ENCODE measurements around the gene NRGN. TPM values are rescaled to one million over a fixed set of nuclear protein-coding genes. Genes with fewer than 3 reads are reported as not detected.

The NRGN gene
- polyA plus RNA-seq, 5 donors, result 15.8 to 30.2 (median 21.5) TPM

GRCh38 chr11:124784051-124784450 is 44.3 kb downstream of the NRGN start:
- DNase-seq, result no peak

DNA sequence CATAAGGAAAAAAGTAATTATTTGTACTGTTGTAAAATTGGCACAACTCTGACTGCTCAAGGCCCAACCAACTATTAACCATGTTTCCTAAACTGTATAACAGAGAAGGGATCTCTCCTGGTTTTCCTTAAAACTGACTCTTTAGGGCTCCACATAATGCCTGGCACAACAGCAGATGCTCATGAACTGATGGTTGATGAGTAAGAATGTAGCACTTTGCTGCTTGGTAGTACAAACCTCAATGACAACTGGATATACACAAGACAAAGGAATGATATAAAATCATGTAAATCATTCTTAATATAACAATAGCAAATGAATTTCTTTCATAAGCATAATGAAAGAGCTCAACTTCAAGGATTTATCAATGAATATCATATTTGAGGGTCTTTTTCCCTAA is 48.8 kb downstream of the NRGN start:
- DNase-seq, result no peak

DNA sequence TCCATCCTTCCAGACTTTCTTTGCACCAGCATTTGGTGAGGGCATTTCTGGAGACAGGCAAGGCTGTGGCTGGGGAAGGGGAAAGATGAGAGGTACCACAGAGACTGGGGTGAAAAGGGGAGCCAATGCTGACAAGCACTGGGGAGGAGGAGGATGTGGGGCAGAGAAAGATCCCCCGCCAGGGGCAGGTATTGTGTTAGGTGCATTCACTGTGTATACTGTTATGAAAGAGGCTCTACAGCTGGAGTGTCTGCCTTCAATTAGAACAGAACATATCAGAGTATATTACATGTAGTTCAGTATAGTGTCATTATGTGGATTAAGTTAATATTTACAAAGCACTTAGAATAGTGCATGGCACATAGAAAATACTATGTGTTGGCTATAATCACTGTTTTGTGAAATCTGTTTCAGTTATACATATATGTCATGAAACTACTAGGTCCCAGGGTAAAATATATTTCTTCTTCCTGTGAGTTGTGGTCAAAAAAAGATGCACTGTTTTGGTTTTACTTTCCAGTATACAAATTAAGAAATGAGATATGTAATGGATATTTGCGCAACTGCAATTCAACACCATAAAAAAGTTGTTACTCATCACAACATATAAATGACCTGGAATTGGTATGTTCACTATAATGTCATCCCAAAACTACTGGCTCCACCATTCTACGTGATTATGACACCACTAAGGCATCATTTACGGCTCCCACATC is 52.0 kb downstream of the NRGN start:
- no peak for DNase-seq

GRCh38 chr11:124793466-124794278 is 53.9 kb downstream of the NRGN start:
- peak in 1 of 2 donors; percentile 14 for DNase-seq

- no peak for DNase-seq
Observed at GRCh38 chr11:124796312-124796711, 56.6 kb downstream of the NRGN start.

Other genes with a start within 250 kb of the NRGN start
- not detected for gene OR8B12, start 196.3 kb upstream of the NRGN start, polyA plus RNA-seq (ENCODE audit: insufficient read depth in 1 of 5, insufficient read length in 5 of 5, low replicate concordance in 1 of 5)
- under 1 TPM in 3 of 5 donors, not detected in 2; 0.03 to 0.06 (median 0.04) TPM for gene OR8A1, start 169.9 kb upstream of the NRGN start, polyA plus RNA-seq (ENCODE audit: insufficient read depth in 1 of 5, insufficient read length in 5 of 5, low replicate concordance in 1 of 5)
- gene PANX3, start 128.5 kb upstream of the NRGN start, polyA plus RNA-seq (ENCODE audit: insufficient read depth in 1 of 5, insufficient read length in 5 of 5, low replicate concordance in 1 of 5), result under 1 TPM in 1 of 5 donors, not detected in 4; 0.08 TPM
- 10 to 100 TPM; 34.8 to 38.9 (median 38.3) TPM for gene TBRG1, start 117.1 kb upstream of the NRGN start, polyA plus RNA-seq (ENCODE audit: insufficient read depth in 1 of 5, insufficient read length in 5 of 5, low replicate concordance in 1 of 5)
- gene SIAE, start 66.2 kb upstream of the NRGN start, polyA plus RNA-seq (ENCODE audit: insufficient read depth in 1 of 5, insufficient read length in 5 of 5, low replicate concordance in 1 of 5), result 10 to 100 TPM; 13.8 to 17.5 (median 14.7) TPM
- 10 to 100 TPM; 12.3 to 19.1 (median 15.6) TPM for gene SPA17, start 66.0 kb upstream of the NRGN start, polyA plus RNA-seq (ENCODE audit: insufficient read depth in 1 of 5, insufficient read length in 5 of 5, low replicate concordance in 1 of 5)
- gene VSIG2, start 12.3 kb downstream of the NRGN start, polyA plus RNA-seq (ENCODE audit: insufficient read depth in 1 of 5, insufficient read length in 5 of 5, low replicate concordance in 1 of 5), result 10 to 100 TPM; 22.5 to 32.9 (median 28.8) TPM
- 100 to 1,000 TPM in 4 of 5 donors, 10 to 100 TPM in 1; 98.1 to 144 (median 116) TPM for gene ESAM, start 22.3 kb downstream of the NRGN start, polyA plus RNA-seq (ENCODE audit: insufficient read depth in 1 of 5, insufficient read length in 5 of 5, low replicate concordance in 1 of 5)
- 10 to 100 TPM; 36.6 to 45.9 (median 40.7) TPM for gene MSANTD2, start 60.5 kb downstream of the NRGN start, polyA plus RNA-seq (ENCODE audit: insufficient read depth in 1 of 5, insufficient read length in 5 of 5, low replicate concordance in 1 of 5)
- 10 to 100 TPM; 34.8 to 64.9 (median 47.9) TPM for gene ROBO3, start 125.5 kb downstream of the NRGN start, polyA plus RNA-seq (ENCODE audit: insufficient read depth in 1 of 5, insufficient read length in 5 of 5, low replicate concordance in 1 of 5)
- 10 to 100 TPM; 26.0 to 63.9 (median 42.5) TPM for gene ROBO4, start 157.9 kb downstream of the NRGN start, polyA plus RNA-seq (ENCODE audit: insufficient read depth in 1 of 5, insufficient read length in 5 of 5, low replicate concordance in 1 of 5)
- gene HEPN1, start 179.3 kb downstream of the NRGN start, polyA plus RNA-seq (ENCODE audit: insufficient read depth in 1 of 5, insufficient read length in 5 of 5, low replicate concordance in 1 of 5), result not detected
- gene HEPACAM, start 196.1 kb downstream of the NRGN start, polyA plus RNA-seq (ENCODE audit: insufficient read depth in 1 of 5, insufficient read length in 5 of 5, low replicate concordance in 1 of 5), result under 1 TPM in 4 of 5 donors, not detected in 1; 0.10 to 0.15 (median 0.11) TPM
- 10 to 100 TPM in 1 of 5 donors, 1 to 10 TPM in 4; 4.4 to 10.0 (median 5.6) TPM for gene CCDC15, start 214.3 kb downstream of the NRGN start, polyA plus RNA-seq (ENCODE audit: insufficient read depth in 1 of 5, insufficient read length in 5 of 5, low replicate concordance in 1 of 5)

All from right lung (tissue), 5 donors.